IPS-20b (cell line): Measurements from ENCODE around the gene FLACC1.

Experiments used
- H3K27ac ChIP-seq: one replicate; pipeline ENCODE4 v1.5.1; 2013; ENCODE audit warnings: low read length
- H3K27me3 ChIP-seq: 2 replicates; pipeline ENCODE4 v1.6.1; 2013; ENCODE audit warnings: mild to moderate bottlenecking, low read length, inconsistent platforms; ENCODE audit not compliant: insufficient read depth
- H3K36me3 ChIP-seq: 2 replicates; pipeline ENCODE4 v1.6.1; 2013; ENCODE audit warnings: low read depth, mild to moderate bottlenecking, inconsistent platforms, low read length, moderate library complexity; ENCODE audit not compliant: insufficient read depth
- H3K4me1 ChIP-seq: 2 replicates; pipeline ENCODE4 v1.6.1; 2013; ENCODE audit warnings: mild to moderate bottlenecking, control low read depth, inconsistent platforms, low read length, moderate library complexity; ENCODE audit not compliant: insufficient read depth
- H3K4me3 ChIP-seq: 2 replicates; pipeline ENCODE4 v1.5.1; 2013; ENCODE audit warnings: mild to moderate bottlenecking, low read length, inconsistent platforms
- H3K9ac ChIP-seq: 2 replicates; pipeline ENCODE4 v1.6.1; 2013; ENCODE audit warnings: low read depth, mild to moderate bottlenecking, inconsistent platforms, low read length, moderate library complexity
- H3K9me3 ChIP-seq: 2 replicates; pipeline ENCODE4 v1.6.1; 2013; ENCODE audit warnings: mild to moderate bottlenecking, low read depth, low read length, inconsistent platforms; ENCODE audit not compliant: insufficient read depth

The FLACC1 gene

DNA sequence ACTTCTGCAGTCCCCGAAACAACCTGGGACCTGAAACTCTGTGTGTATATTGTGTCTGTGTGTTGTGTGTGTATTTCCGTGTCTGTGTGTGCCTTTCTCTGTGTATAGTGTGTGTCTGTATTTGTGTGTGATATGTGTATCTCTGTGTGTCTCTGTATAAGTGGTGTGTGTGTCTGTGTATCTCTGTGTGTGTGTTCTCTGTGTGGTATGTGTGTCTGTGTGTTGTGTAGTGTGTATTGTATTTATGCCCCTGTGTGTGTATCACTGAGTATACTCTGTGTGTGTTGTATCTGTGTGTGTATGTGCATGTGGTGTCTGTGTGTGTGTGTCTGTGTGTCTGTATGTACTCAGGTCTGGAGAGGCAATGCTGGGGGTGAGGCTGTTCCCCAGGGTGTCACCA is 85.2 kb downstream of the FLACC1 start:
- Histone ChIP-seq H3K9ac (no peak overlapping the region), H3K27ac (no peak overlapping the region), H3K36me3 (no peaks in the 10 kb centered on the region), H3K4me1 (no peaks in the 10 kb centered on the region), H3K9me3 (no peaks in the 10 kb centered on the region), H3K27me3 (no peaks in the 10 kb centered on the region), H3K4me3 (no peak overlapping the region)

DNA sequence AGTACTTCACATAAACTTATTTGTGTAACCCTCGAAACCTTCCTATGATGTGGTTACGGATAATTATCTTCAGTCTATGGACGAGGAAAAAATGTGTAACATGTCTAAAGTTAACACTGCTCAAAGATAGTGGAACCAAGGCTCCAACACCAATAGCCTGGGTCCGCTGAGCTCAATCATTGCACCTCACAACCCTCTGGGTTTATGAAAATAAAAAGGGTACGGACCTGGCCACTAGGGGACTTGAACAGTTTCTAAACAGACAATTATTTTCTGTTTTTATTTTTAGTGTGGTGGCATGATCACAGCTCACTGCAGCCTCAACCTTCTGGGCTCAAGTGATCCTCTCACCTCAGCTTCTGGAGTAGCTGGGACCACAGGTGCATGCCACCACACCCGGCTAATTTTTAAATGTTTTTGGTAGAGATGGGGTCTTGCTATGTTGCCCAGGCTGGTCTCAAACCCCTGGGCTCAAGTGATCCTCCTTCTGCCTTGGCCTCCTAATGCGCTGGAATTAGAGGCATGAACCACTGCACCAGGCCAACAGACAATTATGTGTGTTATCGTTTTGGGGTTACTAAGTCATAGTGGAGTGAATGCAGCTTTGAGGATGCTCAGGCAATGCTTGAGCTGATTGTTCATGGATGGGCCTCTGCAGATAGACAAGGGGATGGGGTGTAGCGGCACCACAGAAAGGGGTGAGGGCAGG is 86.7 kb downstream of the FLACC1 start:
- Histone ChIP-seq H3K27me3 (no peaks in the 10 kb centered on the region), H3K27ac (no peak overlapping the region), H3K4me1 (no peaks in the 10 kb centered on the region), H3K4me3 (no peak overlapping the region), H3K9me3 (no peaks in the 10 kb centered on the region), H3K9ac (no peak overlapping the region), H3K36me3 (no peaks in the 10 kb centered on the region)

DNA sequence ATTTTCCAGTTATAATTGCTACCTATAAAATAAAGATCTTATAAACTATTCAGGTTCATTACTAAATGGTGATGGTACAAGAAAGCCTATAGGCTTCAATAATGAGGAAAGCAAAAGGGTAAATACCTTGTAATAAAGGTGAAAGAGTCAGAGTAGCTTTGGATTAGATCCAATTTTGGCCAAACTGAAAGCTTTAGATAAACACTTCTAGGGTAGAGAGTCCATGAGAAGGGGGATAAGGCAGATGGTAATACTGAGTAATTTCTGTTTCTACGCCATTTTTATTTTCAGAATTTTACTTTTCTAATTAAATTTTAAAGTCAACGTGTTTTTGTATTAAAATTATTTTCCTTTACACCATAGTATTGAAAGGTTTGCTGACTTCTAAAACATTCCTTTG is 87.4 kb downstream of the FLACC1 start:
- H3K9me3 ChIP-seq, result no peaks in the 10 kb centered on the region
- H3K27ac ChIP-seq, result no peak overlapping the region
- H3K4me3 ChIP-seq, result no peak overlapping the region
- no peak overlapping the region for H3K9ac ChIP-seq
- no peaks in the 10 kb centered on the region for H3K36me3 ChIP-seq
- no peaks in the 10 kb centered on the region for H3K4me1 ChIP-seq
- no peaks in the 10 kb centered on the region for H3K27me3 ChIP-seq

DNA sequence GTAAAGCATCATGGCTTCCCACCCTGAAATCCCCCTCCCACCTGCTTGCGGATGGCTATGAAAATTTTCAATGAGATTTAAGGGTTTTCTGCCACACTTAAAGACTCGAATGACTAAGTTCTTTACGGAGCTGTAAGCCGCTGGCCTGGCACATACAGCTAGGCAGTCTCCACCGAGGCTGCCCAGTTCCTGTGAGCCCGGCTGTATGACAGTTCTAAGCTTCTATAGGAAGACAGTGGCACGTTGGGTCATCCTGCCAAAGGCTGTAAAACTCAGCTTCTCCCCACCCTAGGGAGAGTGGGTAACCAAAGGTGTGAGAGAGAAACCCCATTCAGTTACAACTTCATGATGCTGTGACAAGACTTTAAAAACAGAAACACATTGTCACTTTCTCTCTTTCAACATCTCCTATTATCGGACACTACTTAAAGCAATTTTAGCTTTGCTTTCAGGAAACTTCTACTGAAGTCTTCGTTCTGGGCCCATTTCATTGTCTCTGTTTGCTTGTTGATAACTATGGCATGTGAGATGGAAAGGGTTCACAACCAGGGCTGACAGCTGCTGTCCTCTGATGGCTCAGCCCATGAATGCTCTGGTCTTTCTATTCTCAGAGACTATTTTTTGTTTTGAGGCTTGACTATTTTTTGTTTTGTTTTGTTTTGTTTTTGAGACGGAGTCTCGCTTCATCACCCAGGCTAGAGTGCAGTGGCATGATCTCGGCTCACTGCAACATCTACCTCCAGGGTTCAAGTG is 89.7 kb downstream of the FLACC1 start:
- Histone ChIP-seq H3K27ac (no peak overlapping the region), H3K36me3 (no peaks in the 10 kb centered on the region), H3K9me3 (no peaks in the 10 kb centered on the region), H3K4me1 (no peaks in the 10 kb centered on the region), H3K27me3 (no peaks in the 10 kb centered on the region), H3K4me3 (no peak overlapping the region), H3K9ac (no peak overlapping the region)

GRCh38 chr2:201266629-201267028 is 90.5 kb downstream of the FLACC1 start:
- Histone ChIP-seq H3K27me3 (no peaks in the 10 kb centered on the region), H3K36me3 (no peaks in the 10 kb centered on the region), H3K9ac (no peak overlapping the region), H3K4me1 (no peaks in the 10 kb centered on the region), H3K4me3 (no peak overlapping the region), H3K9me3 (no peaks in the 10 kb centered on the region), H3K27ac (no peak overlapping the region)

- Histone ChIP-seq H3K9ac (no peak overlapping the region), H3K36me3 (no peaks in the 10 kb centered on the region), H3K9me3 (no peaks in the 10 kb centered on the region), H3K4me1 (no peaks in the 10 kb centered on the region), H3K4me3 (no peak overlapping the region), H3K27ac (no peak overlapping the region), H3K27me3 (no peaks in the 10 kb centered on the region)
Measured at GRCh38 chr2:201264472-201265173, 92.5 kb downstream of the FLACC1 start.

DNA sequence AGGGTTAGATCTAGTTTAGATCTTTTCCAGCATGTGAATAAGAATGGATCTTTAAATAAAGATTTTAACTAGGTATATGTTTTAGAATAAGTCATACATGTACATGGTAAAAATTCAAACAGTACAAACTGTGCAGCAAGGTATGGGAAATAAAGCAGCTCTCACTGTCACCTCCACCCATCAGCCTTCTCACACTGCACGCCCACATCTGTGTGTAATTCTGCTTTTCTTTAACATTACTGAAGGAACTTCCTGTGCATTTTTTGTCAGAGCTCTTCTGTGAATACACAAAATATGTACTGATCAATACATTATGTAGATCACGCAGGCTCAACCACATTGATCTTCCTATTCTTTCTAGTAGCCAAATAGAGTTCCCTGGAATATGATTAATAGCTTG is 93.4 kb downstream of the FLACC1 start:
- Histone ChIP-seq H3K9ac (no peak overlapping the region), H3K27ac (no peak overlapping the region), H3K27me3 (no peaks in the 10 kb centered on the region), H3K36me3 (no peaks in the 10 kb centered on the region), H3K4me3 (no peak overlapping the region), H3K4me1 (peaks cover 4% of the 10 kb centered on the region), H3K9me3 (no peaks in the 10 kb centered on the region)

DNA sequence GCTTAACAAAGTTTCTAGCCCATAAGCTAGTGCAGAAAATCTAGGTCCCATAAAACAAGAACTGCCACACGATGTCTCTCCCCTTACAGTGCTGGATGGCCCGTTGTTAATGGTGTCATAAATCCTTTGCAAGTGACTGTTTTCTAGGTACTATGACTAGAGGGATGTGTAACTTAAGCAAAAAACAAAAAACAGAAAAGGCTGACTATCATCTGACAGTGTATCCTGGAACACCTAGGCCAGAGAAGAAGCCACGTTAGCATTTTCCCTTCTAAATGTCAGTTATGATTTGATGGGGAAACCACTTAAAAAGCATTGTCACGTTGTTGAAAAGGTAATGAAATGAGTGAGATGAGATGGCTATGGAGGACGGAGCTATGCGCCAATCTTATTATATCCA is 94.4 kb downstream of the FLACC1 start:
- Histone ChIP-seq H3K9me3 (no peaks in the 10 kb centered on the region), H3K4me1 (peaks cover 15% of the 10 kb centered on the region), H3K4me3 (no peak overlapping the region), H3K9ac (no peak overlapping the region), H3K27ac (no peak overlapping the region), H3K27me3 (no peaks in the 10 kb centered on the region), H3K36me3 (no peaks in the 10 kb centered on the region)

- Histone ChIP-seq H3K27ac (no peak overlapping the region), H3K4me3 (no peak overlapping the region), H3K9me3 (no peaks in the 10 kb centered on the region), H3K36me3 (no peaks in the 10 kb centered on the region), H3K9ac (no peak overlapping the region), H3K27me3 (no peaks in the 10 kb centered on the region), H3K4me1 (peaks cover 18% of the 10 kb centered on the region)
Measured at GRCh38 chr2:201261906-201262305, 95.2 kb downstream of the FLACC1 start.

- Histone ChIP-seq H3K4me1 (peaks cover 18% of the 10 kb centered on the region), H3K9me3 (no peaks in the 10 kb centered on the region), H3K36me3 (no peaks in the 10 kb centered on the region), H3K9ac (no peak overlapping the region), H3K27me3 (no peaks in the 10 kb centered on the region), H3K4me3 (no peak overlapping the region), H3K27ac (no peak overlapping the region)
Measured at GRCh38 chr2:201261471-201261870, 95.7 kb downstream of the FLACC1 start.

DNA sequence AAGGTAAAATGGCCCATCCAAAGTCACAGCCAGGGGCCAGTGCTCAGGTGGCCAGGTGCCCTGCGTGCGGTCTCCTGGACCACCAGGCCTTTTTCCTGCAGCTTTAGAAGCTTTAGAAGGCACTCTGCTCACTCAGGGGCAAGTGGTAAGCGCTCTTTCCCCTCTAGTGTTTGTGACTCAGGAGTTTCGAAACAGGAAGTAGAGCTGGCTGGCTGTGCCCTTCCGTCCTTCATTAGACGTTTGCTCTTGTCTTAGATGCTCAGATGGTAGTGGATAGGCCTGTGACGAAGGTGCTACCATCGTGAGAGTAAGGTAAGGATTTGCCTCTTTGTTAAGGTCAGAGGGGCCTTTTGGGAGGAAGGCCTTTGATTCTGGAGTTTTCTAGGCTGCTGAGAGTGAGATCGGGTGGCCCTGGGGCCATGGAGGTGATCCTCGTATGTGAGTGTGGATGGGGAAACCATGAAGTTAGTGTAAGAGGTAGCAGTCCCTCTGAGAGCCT is 96.8 kb downstream of the FLACC1 start, which contains the start of gene CASP8:
TSS of gene CASP8 (plus strand) at position 235 of the 499 bp plus-strand sequence. CDS start 5,951 bp downstream, outside the sequence.
- Histone ChIP-seq H3K36me3 (no peaks in the 10 kb centered on the region), H3K9ac (no peak within 1 kb of the TSS), H3K9me3 (no peaks in the 10 kb centered on the region), H3K27me3 (no peaks in the 10 kb centered on the region), H3K27ac (no peak within 1 kb of the TSS), H3K4me3 (no peak within 1 kb of the TSS), H3K4me1 (peaks cover 18% of the 10 kb centered on the region)
